ENCODE measurements around the gene WDR6.

DNA sequence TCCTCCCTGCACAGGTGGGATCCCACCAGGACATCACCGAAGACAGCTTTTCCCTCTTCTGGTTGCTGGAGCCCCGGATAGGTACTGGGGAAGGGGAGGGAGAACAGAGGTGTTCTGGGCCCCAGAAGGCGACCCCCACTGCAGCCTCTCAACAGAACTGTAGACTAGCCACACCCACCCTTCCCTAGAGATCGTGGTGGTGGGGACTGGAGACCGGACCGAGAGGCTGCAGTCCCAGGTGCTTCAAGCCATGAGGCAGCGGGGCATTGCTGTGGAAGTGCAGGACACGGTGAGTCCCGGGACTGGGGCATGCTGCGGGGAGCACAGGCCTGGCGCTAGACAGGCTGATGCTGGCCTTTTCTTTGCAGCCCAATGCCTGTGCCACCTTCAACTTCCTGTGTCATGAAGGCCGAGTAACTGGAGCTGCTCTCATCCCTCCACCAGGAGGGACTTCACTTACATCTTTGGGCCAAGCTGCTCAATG, 15.5 kb downstream of the WDR6 start:
- TF ChIP-seq, protein P1, sequence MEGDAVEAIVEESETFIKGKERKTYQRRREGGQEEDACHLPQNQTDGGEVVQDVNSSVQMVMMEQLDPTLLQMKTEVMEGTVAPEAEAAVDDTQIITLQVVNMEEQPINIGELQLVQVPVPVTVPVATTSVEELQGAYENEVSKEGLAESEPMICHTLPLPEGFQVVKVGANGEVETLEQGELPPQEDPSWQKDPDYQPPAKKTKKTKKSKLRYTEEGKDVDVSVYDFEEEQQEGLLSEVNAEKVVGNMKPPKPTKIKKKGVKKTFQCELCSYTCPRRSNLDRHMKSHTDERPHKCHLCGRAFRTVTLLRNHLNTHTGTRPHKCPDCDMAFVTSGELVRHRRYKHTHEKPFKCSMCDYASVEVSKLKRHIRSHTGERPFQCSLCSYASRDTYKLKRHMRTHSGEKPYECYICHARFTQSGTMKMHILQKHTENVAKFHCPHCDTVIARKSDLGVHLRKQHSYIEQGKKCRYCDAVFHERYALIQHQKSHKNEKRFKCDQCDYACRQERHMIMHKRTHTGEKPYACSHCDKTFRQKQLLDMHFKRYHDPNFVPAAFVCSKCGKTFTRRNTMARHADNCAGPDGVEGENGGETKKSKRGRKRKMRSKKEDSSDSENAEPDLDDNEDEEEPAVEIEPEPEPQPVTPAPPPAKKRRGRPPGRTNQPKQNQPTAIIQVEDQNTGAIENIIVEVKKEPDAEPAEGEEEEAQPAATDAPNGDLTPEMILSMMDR (conservative IDR thresholded peaks at IDR 0.05): no peak
- no peak for TF ChIP-seq EZH2 (IDR thresholded peaks at IDR 0.05; ENCODE audit: low read depth)

All from PC-9 (cell line).